ENCODE results near the gene CD276.

The CD276 gene

GRCh38 chr15:73749971-73750370, 65.8 kb downstream of the CD276 start:
- no peak for DNase-seq

GRCh38 chr15:73750438-73750837, 66.3 kb downstream of the CD276 start:
- DNase-seq = no peak

GRCh38 chr15:73750951-73751350, 66.8 kb downstream of the CD276 start:
- DNase-seq = no peak

- DNase-seq = no peak
Observed at GRCh38 chr15:73751511-73751898, 67.3 kb downstream of the CD276 start.

GRCh38 chr15:73751899-73752805, 68.0 kb downstream of the CD276 start:
- no peak for DNase-seq

GRCh38 chr15:73752806-73753193, 68.6 kb downstream of the CD276 start:
- no peak for DNase-seq

- DNase-seq = no peak
Observed at GRCh38 chr15:73753250-73754130, 69.3 kb downstream of the CD276 start, which contains the start of gene INSYN1. Gene INSYN1, minus strand, starts transcription at chr15:73753351. Its CDS starts 2,221 bp downstream, at chr15:73751130.

GRCh38 chr15:73754461-73754860, 70.3 kb downstream of the CD276 start:
- DNase-seq = no peak

- DNase-seq = no peak
Observed at GRCh38 chr15:73755481-73755880, 71.3 kb downstream of the CD276 start.

GRCh38 chr15:73755946-73756345, 71.8 kb downstream of the CD276 start:
- no peak for DNase-seq

GRCh38 chr15:73756390-73756789, 72.2 kb downstream of the CD276 start:
- DNase-seq = no peak

- DNase-seq = no peak
Observed at GRCh38 chr15:73756947-73757513, 72.8 kb downstream of the CD276 start.

GRCh38 chr15:73757571-73757970, 73.4 kb downstream of the CD276 start:
- no peak for DNase-seq

GRCh38 chr15:73758461-73758860, 74.3 kb downstream of the CD276 start:
- no peak for DNase-seq

GRCh38 chr15:73760330-73761329, 76.4 kb downstream of the CD276 start:
- DNase-seq = no peak

GRCh38 chr15:73763931-73764330, 79.7 kb downstream of the CD276 start:
- no peak for DNase-seq
